Amygdala (tissue), 56 donors: Measurements from ENCODE around the gene CDK6.

Experiments used
- DNase-seq, 56 donors: peaks; one replicate each; lab custom pipeline; 2025; lab: John Stamatoyannopoulos, UW

The CDK6 gene

DNA sequence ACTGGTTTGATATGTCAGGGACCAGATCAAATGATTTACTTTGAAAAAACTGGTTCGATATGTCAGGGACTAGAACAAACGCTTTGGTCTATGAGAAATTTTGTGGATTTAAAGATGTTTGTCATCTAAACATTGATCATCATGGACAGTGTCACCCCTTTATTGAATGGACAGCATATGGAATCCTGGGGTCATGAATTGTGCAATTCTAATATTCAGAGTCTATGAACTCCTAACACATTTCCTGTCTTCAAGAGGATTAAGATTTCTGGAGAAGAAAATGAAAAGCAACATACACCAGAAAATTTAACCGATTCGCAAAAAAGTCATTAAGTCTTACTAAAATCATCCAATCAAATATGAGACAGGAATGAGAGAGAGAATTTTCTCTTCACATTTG lies 139.8 kb downstream of the CDK6 start:
- no peak for DNase-seq

DNA sequence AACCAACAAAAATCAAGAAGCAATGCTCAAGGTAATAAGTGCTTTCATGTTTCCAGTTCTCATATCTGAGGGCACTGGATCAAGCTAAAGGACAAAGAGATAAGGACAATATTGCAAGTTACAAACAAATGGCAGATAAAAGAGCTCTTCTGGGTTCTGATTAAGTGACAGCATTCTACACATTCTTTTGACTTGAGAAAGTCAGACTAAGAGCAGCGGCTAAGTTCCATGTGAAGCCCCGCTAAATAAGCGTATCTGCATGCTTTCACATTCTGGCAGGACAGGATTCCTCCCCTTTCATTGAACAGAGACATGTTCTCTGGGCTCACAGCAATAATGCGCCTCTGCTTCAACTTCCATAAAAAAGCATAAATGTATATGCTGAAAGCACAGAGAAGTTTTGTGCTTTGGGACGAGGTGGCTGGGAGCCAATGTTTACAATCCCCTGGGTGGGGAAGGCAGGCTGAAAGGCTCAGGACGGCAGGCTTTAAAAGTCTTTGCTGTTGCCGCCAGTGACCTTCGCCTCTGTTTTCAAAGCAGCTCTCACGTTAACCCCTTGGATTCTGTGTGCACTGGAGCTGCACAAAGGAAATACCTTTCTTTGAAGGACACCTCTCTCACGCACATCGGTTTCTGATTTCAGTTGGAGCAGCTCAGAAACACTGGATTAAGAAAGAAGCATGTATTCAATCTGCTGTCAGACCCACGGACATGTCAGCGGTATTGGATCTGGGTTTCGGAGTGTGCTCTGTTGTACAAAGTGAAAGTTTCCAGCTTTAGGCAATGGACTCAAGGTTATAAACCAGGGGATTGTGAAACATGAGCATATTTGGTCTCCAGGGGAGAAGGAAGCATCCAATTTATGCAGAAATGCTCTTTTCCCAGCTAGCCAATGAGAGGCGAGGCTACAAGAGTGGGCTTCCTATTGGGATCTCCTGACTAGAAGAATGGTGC lies 140.8 kb downstream of the CDK6 start:
- DNase-seq, result peak in 14 of 56 donors; percentile 2 to 49 (median 21)

DNA sequence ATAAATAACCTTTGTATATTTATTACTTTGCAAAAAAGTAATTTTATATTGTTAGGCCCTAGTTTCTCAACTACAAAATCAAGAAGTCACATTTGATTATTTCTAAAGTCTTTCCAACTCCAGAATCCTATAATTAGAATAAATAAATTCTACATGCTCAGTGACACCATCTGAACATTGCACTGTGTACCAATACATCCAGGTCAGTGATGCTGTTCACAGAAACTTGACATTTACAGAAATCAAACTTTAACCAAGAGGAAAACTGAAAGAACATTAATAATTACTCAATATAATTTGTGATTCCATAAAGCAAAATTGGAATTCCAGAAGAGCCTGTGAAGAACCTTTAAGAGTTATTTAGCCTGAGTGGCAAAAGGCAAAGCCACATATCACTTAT lies 142.2 kb downstream of the CDK6 start:
- no peak for DNase-seq

DNA sequence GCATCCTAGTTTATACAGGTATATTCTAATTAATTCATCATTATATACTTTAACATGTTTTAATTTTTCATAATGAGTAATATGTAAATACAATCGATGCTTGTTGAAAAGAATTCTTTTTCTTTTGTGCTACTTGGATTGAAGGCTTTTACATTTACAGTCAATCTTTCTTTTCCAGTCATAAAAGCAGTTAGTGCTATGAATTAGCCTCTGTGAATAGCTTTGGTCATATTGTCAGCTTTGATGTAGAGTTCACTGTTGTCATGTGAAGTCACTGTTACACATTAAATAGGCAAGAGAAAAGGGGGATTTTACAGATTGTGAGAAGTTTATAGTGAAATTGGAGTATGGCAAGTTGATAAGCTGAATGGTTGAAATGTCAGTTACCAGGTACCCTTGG lies 142.9 kb downstream of the CDK6 start:
- DNase-seq, result no peak

- DNase-seq, result no peak
Measured at GRCh38 chr7:92691578-92691977, 144.8 kb downstream of the CDK6 start.

- no peak for DNase-seq
Measured at GRCh38 chr7:92685136-92686042, 151.0 kb downstream of the CDK6 start.

- DNase-seq, result no peak
Measured at GRCh38 chr7:92684274-92684673, 152.1 kb downstream of the CDK6 start.

DNA sequence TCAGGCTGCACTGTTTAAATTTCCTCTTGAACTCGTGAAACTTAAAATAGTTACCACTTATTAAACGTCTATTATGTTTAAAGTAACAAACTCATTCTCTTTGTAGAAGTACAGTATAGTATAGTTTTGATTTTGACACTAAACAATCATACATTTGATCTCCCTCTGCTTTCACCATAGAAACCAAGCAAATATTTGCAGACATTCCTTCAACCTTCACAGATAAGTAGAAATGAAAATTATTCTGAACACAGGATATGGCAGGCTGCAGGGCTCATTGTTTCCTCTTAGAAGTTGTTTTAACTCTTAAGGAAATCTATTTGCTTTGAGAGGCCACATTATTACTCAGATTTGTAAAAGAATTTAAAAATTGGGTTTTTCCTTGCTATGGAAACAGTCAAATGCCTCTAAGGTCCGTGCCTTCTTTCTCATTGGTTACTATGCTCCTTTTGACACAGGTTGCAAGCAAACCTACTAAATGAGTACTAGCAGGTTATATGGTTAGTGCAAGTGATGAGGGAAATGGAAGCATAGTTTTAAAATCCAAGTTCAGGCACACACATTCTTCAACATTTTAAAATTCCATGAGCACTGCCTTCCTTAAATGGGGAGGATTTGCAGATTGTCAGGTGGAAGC lies 153.4 kb downstream of the CDK6 start:
- no peak for DNase-seq

- DNase-seq, result no peak
Measured at GRCh38 chr7:92682330-92682729, 154.0 kb downstream of the CDK6 start.

GRCh38 chr7:92681633-92682032 lies 154.7 kb downstream of the CDK6 start:
- DNase-seq, result no peak

DNA sequence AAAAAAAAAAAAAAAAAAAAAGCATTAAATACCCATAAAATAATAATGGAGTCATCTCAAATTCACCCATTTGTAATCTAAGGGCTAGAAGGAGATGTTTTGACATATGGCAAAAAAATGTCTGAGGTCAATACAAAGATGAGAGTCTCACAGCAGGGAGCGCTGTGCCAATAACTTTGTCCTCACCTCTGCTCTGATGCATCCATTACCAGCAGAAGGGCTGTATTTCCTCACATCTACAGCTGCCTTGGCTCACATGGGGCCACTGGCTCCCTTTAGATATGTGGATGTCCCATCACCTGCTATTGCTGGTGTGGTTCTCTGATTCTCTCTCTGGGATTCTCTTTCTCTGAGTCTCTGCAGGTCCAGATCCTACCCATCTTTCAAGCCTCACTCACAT lies 155.9 kb downstream of the CDK6 start:
- DNase-seq, result no peak

DNA sequence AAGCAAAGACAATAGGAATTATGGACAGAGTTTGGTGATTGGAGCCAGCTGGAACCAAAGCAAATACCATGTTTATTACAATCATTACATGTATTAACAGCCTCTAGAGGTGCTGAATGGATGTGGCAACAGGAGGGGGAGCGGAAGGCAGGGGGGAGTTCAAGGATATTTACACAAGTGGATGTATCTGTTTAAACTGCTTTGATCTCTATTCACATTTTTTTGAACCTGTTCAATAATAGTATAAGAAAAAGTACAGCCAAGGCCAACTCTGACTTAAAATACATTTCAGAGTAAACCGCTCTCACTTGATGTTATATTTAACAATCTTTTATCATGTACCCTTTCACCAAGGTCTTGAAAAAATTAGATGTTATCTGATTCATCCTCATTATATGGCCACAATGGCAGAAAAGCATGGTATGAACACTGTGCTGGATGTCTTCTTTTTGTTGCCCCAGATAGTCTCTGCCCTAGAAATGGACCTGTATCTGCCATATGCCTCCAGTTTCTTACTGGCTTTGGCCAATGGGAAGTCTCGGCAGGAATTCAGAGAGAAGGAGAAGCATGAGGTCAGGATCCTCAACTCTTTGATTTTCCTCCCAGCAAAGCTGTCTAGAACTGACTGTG lies 158.0 kb downstream of the CDK6 start:
- no peak for DNase-seq

DNA sequence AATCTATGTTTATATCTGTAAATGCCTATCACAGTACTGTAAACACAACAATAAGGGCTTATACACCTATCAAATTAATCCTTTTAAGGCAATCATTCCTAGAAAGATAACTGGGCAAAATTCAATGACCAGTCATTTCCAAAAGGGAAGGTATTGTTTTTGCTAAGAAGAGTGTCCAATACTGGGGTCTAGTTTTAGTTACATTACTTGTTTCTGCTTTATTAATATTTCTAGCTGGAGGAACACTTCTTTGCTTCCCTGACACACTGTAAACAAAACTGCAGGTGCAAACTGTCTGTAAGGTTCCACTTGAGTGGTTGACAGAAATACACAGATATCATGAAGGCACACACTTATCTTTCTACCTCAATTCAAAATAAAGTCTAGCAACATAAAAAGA lies 162.0 kb downstream of the CDK6 start:
- no peak for DNase-seq

GRCh38 chr7:92671505-92672169 lies 164.7 kb downstream of the CDK6 start:
- no peak for DNase-seq

DNA sequence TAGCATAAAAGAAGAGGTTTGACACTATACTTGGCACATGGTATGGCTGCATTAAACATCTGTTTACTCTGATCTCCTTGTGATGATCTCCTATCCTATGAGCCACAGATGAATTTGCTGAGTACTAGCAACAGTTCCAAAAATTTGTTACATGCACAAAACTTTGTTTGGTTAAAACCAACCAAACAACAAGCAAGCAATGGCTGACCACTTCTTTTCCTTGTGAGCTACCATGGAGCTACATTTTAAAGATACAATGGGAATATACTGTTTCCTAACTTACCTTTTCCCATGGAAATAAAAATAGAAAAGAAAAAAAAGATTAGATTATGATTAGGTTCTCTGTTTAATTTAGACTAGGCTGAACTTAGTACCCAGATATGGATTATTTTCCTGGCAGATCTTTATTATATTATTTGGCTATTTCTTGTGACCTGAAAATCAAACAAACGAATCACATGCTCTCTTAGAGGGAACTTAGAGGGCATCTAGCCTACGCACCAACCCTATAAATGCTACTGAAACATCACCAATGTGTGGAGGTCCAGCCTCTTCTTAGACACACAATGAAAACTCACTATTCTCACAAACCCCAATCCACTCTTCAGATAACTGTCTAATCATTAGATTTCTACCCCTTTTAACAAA lies 166.0 kb downstream of the CDK6 start:
- no peak for DNase-seq

- DNase-seq, result no peak
Measured at GRCh38 chr7:92669616-92670165, 166.7 kb downstream of the CDK6 start.

DNA sequence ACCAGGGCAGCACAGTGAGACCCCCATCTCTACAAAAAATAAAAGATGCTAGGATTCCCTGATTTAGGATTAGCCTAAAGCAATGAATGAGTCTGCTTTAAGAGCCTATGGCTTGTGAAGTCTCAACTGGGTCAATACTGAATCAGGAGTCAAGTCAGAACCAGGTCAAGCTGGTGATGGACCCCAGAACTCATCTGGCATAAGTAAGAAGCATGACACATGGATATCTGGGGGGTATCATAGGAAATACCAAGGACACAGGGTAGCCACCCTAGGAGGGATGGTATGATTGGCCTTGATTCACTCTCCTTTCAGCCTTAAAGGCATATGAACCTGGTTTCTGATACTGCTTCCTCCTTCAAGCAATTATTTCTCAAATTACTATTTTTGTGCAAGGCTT lies 167.8 kb downstream of the CDK6 start:
- DNase-seq, result no peak

GRCh38 chr7:92667816-92668535 lies 168.4 kb downstream of the CDK6 start:
- DNase-seq, result no peak
